GM21619 (cell line): ENCODE data around the gene DAB1.

Experiments
- ATAC-seq: cut with Tn5 transposase; IDR thresholded peaks from one replicate; pipeline ENCODE4 v1.9.1; 2021; ENCODE audit not compliant: unreplicated experiment

The DAB1 gene

GRCh38 chr1:57423656-57424211 is at the start of gene DAB1:
Gene DAB1, minus strand, starts transcription at chr1:57424060. Its CDS starts 133,030 bp downstream, at chr1:57291030.
- ATAC-seq = no peak

GRCh38 chr1:57473448-57473847 is 49.6 kb upstream of the DAB1 start:
- no peak for ATAC-seq

- no peak for ATAC-seq
These were observed 48.1 kb upstream of the DAB1 start for GRCh38 chr1:57471995-57472394.

GRCh38 chr1:57470036-57470435 is 46.2 kb upstream of the DAB1 start:
- ATAC-seq = no peak

GRCh38 chr1:57468641-57469523 is 45.0 kb upstream of the DAB1 start:
- ATAC-seq = no peak

GRCh38 chr1:57467830-57468229 is 44.0 kb upstream of the DAB1 start:
- ATAC-seq = no peak

- no peak for ATAC-seq
These were observed 40.9 kb upstream of the DAB1 start for GRCh38 chr1:57464756-57465155.

- ATAC-seq = no peak
These were observed 39.5 kb upstream of the DAB1 start for GRCh38 chr1:57463343-57463742.

- no peak for ATAC-seq
These were observed 37.5 kb upstream of the DAB1 start for GRCh38 chr1:57461405-57461804.

GRCh38 chr1:57451516-57451915 is 27.7 kb upstream of the DAB1 start:
- ATAC-seq = no peak

- no peak for ATAC-seq
These were observed 27.1 kb upstream of the DAB1 start for GRCh38 chr1:57450981-57451380.

- ATAC-seq = no peak
These were observed 23.7 kb upstream of the DAB1 start for GRCh38 chr1:57447551-57447950.

GRCh38 chr1:57443004-57443403 is 19.1 kb upstream of the DAB1 start:
- no peak for ATAC-seq

- ATAC-seq = no peak
These were observed 16.2 kb upstream of the DAB1 start for GRCh38 chr1:57440096-57440495.

GRCh38 chr1:57431400-57431799 is 7.5 kb upstream of the DAB1 start:
- no peak for ATAC-seq

GRCh38 chr1:57424231-57425027 is 569 bp upstream of the DAB1 start:
- no peak for ATAC-seq

GRCh38 chr1:57423135-57423655 is 665 bp downstream of the DAB1 start:
- no peak for ATAC-seq

- ATAC-seq = no peak
These were observed 1.4 kb downstream of the DAB1 start for GRCh38 chr1:57422271-57423134.

GRCh38 chr1:57421806-57422205 is 2.1 kb downstream of the DAB1 start:
- no peak for ATAC-seq

- ATAC-seq = no peak
These were observed 2.7 kb downstream of the DAB1 start for GRCh38 chr1:57420981-57421785.
